Ovary (tissue), 9 donors: ENCODE data around the gene LHFPL6. TPM values are rescaled to one million over a fixed set of nuclear protein-coding genes. Genes with fewer than 3 reads are reported as not detected.

Experiments
- DNase-seq, 5 donors: peaks; one replicate each; pipeline ENCODE4 v3.0.0-alpha.2; 2019 to 2020
- H3K27ac ChIP-seq, 2 donors: fragments of 200-600 bp; one replicate each; pipeline versions ENCODE4 v1.5.1 to v1.8.0; 2019 to 2022
- H3K27me3 ChIP-seq: fragments of 200-600 bp; one replicate; pipeline ENCODE4 v1.8.0; 2022
- H3K36me3 ChIP-seq: fragments of 200-600 bp; sonication (generic); one replicate; pipeline ENCODE4 v1.5.1; 2019
- H3K4me1 ChIP-seq: one replicate; pipeline ENCODE4 v1.8.1; 2013; ENCODE audit warnings: mild to moderate bottlenecking, moderate library complexity; ENCODE audit not compliant: insufficient read depth
- H3K4me3 ChIP-seq: fragments of 200-600 bp; sonication (generic); one replicate; pipeline ENCODE4 v1.5.1; 2017
- H3K9me3 ChIP-seq, 2 donors: fragments of 200-600 bp in 1 of 2; sonication (generic) in 1 of 2; one replicate each; pipeline versions ENCODE4 v1.5.1 to v1.8.1; 2013 to 2019; ENCODE audit warnings: mild to moderate bottlenecking in 1 of 2, moderate library complexity in 1 of 2
- EP300 ChIP-seq: sonication (generic); formaldehyde crosslinking; IDR thresholded peaks from one replicate; pipeline ENCODE4 v1.6.1; 2017; ENCODE audit warnings: antibody characterized with exemption
- POLR2A ChIP-seq: fragments of 450-650 bp; IDR thresholded peaks from one replicate; pipeline ENCODE4 v1.6.1; 2017; ENCODE audit warnings: antibody characterized with exemption, mild to moderate bottlenecking, moderate library complexity
- WGBS, 3 donors: extraction: QIAGEN DNeasy Blood & Tissue Kit in 1 of 3; methylation state at CpG; one replicate each; pipeline versions ENCODE4 v1.1.5 to v1.1.7; 2013 to 2017; 5-methylcytosine and 5-hydroxymethylcytosine counted together
- intact Hi-C, 4 donors: fragments of 100-400 bp; cut with DNase I; formaldehyde crosslinking; loops; one replicate each; pipeline versions ENCODE4 v1.11.0 to v1.15.1; 2022 to 2023
- polyA plus RNA-seq, 2 donors: library from polyadenylated mRNA; stranded (reverse); fragments of 200-250 nt in 1 of 2; fragments of 350-450 nt in 1 of 2; fragmentation: Illumina TruSeq in 1 of 2; extraction: RNeasy Lipid Tissue Mini Kit (QIAGEN cat#74804) in 1 of 2; gene quantifications; one replicate each; pipeline ENCODE4 v1.2.3, GENCODE V29; 2013 to 2014
- total RNA-seq, 7 donors: library from RNA; depleted of rRNA in 2 of 7; stranded (reverse); fragments of >200 nt in 2 of 7; fragmentation: NEBNext Ultra II Directional in 3 of 7; extraction: Animal tissue kit (Norgen Biotek cat#: 25700) in 3 of 7; gene quantifications; one replicate each; pipeline versions ENCODE4 v1.1.0 to v1.2.4, GENCODE V29; 2016 to 2023
- TF ChIP-seq, protein P1 (sequence below), 3 donors: fragments of 450-650 bp in 2 of 3; fragments of 200-600 bp in 1 of 3; IDR thresholded peaks; one replicate each; pipeline versions ENCODE4 v1.5.1 to v1.8.0; 2016 to 2022; ENCODE audit warnings: antibody characterized with exemption in 3 of 3, mild to moderate bottlenecking in 1 of 3
- donor health status: DM: no; HTN: no; CAD: no; lungs with moderate emphysema.
- donor health status: DM: no; HTN: no; CAD: no.
- donor health status: Bipolar disorder and iron deficiency.
- donor health status: DM: yes; HTN: yes; CAD: no.
- donor health status: DM: no; HTN: no; CAD: no.
- donor health status: DM: yes; HTN: yes; CAD: no.

Gene LHFPL6
- total and polyA plus RNA-seq, 9 donors, result 19.7 to 136 (median 42.4) TPM

DNA sequence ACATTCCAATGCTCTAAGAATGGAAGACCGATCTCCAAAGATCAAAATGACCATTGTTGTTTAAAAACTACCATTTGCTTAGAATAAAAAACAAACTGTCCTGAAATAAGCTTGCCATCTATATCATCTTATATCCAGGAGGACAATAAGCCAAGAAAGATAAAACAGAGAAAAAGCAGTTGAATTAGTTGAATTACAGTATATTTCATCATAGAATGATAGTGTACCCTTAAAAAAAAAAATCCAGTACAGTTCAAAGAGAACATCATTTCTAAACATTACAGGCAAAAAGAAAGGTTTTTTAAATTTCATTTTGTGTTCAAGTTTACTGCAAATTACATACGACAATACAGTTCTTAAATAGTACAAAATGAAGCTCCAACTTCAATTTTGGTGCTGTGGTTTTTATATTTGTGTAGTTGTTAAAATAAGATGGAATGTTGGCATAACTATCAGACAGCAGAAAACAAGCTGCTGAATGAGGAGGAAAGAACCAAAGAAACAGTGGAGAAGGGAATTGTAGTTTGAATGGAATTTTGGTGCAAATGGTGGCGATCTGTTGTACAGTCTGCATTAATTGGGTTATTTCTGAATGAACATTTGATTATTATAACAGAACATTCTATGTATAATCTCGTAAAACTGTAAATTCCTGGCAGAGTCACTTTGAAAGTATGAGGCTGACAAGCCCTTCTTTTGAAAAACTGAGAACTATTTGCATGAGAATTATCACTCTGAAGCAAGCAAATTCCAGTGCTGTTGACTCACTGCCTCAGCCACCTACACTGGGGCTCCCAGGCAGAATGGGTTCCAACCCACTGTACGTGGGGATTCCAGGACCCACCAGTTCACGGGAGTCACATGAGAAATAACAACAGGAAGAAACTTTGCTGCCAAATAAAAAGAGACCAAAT, 37.7 kb downstream of the LHFPL6 start:
- DNase-seq, result peak in 1 of 5 donors; percentile 24
- no peaks in the 10 kb centered on the region for H3K9me3 ChIP-seq
- H3K27me3 ChIP-seq, result no peaks in the 10 kb centered on the region
- TF ChIP-seq, protein P1, sequence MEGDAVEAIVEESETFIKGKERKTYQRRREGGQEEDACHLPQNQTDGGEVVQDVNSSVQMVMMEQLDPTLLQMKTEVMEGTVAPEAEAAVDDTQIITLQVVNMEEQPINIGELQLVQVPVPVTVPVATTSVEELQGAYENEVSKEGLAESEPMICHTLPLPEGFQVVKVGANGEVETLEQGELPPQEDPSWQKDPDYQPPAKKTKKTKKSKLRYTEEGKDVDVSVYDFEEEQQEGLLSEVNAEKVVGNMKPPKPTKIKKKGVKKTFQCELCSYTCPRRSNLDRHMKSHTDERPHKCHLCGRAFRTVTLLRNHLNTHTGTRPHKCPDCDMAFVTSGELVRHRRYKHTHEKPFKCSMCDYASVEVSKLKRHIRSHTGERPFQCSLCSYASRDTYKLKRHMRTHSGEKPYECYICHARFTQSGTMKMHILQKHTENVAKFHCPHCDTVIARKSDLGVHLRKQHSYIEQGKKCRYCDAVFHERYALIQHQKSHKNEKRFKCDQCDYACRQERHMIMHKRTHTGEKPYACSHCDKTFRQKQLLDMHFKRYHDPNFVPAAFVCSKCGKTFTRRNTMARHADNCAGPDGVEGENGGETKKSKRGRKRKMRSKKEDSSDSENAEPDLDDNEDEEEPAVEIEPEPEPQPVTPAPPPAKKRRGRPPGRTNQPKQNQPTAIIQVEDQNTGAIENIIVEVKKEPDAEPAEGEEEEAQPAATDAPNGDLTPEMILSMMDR (IDR thresholded peaks at IDR 0.05), result no peak
- TF ChIP-seq EP300, result no peak
- no peak for TF ChIP-seq POLR2A
- H3K4me1 ChIP-seq, result peaks cover 8% of the 10 kb centered on the region
- no peaks in the 10 kb centered on the region for H3K36me3 ChIP-seq
- no peak overlapping the region for H3K27ac ChIP-seq
- no peak overlapping the region for H3K4me3 ChIP-seq
- WGBS, 3 donors, result 7 to 11% (median 8%) methylated on average over 6 of the region's 6 CpGs
- intact Hi-C loops, result no loop called here

DNA sequence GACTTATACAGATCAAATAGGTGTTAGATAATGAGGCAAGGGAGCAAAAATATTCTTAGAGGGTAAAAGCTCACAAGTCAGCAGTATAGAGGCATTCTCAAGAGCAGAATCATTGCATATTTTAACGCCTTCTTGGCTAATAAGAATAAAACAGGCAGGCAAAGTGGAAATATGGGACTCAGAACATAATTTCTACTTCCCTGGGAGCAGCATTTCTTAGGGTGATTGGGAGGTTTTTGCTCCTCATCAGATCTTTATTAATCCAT, 39.6 kb downstream of the LHFPL6 start:
- WGBS, 3 donors, result 50 to 54% (median 52%) methylated on average over 1 of the region's 1 CpG
- Histone ChIP-seq H3K4me1 (peaks cover 7% of the 10 kb centered on the region), H3K9me3 (no peaks in the 10 kb centered on the region), H3K27me3 (no peaks in the 10 kb centered on the region), H3K27ac (no peak overlapping the region), H3K4me3 (no peak overlapping the region), H3K36me3 (no peaks in the 10 kb centered on the region)
- intact Hi-C loops, result no loop called here
- no peak for TF ChIP-seq EP300
- no peak for DNase-seq

- Histone ChIP-seq H3K27ac (no peak overlapping the region), H3K9me3 (no peaks in the 10 kb centered on the region), H3K36me3 (no peaks in the 10 kb centered on the region), H3K27me3 (no peaks in the 10 kb centered on the region), H3K4me3 (no peak overlapping the region), H3K4me1 (peaks cover 7% of the 10 kb centered on the region)
- 46 to 94% (median 86%) methylated on average over 1 of the region's 1 CpG for WGBS, 3 donors
- DNase-seq, result no peak
- TF ChIP-seq, protein P1 (IDR thresholded peaks at IDR 0.05), result no peak
- TF ChIP-seq POLR2A, result no peak
- no peak for TF ChIP-seq EP300
- intact Hi-C loops, result no loop called here
These were observed 41.0 kb downstream of the LHFPL6 start for GRCh38 chr13:39561971-39562370.

DNA sequence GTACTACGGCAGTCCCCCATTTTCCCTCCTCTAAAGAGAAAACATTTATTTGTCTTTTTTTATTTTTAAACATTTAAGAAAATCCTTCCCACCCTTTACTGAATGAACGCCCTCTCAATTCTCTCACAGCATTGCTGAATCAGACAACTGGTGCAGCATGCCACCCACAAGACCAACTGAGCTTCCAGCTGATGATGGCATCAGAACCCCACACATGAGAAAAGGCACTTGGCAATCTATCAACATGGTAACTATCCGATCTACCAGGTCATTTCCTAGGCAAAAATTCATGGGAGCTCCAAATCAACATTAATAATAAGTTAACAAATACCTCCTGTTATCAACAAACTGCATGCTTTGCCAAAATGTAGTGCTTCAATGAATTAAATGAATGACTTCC, 43.1 kb downstream of the LHFPL6 start:
- Histone ChIP-seq H3K36me3 (no peaks in the 10 kb centered on the region), H3K9me3 (no peaks in the 10 kb centered on the region), H3K4me1 (peaks cover 7% of the 10 kb centered on the region), H3K4me3 (no peak overlapping the region), H3K27me3 (no peaks in the 10 kb centered on the region), H3K27ac (no peak overlapping the region)
- TF ChIP-seq POLR2A (no peak), EP300 (no peak)
- TF ChIP-seq, protein P1 (IDR thresholded peaks at IDR 0.05), result no peak
- intact Hi-C loops, result no loop called here
- DNase-seq, result no peak
- WGBS, 3 donors, result 93 to 98% (median 93%) methylated on average over 3 of the region's 3 CpGs

GRCh38 chr13:39557285-39557955, 45.6 kb downstream of the LHFPL6 start:
- 90 to 97% (median 92%) methylated on average over 12 of the region's 12 CpGs for WGBS, 3 donors
- H3K27ac ChIP-seq, result no peak overlapping the region
- no peaks in the 10 kb centered on the region for H3K9me3 ChIP-seq
- DNase-seq, result no peak
- no peaks in the 10 kb centered on the region for H3K36me3 ChIP-seq
- no peaks in the 10 kb centered on the region for H3K27me3 ChIP-seq
- no peak for TF ChIP-seq EP300
- TF ChIP-seq, protein P1 (IDR thresholded peaks at IDR 0.05), result no peak
- TF ChIP-seq POLR2A, result no peak
- intact Hi-C loops, result no loop called here
- H3K4me3 ChIP-seq, result no peak overlapping the region
- peaks cover 5% of the 10 kb centered on the region for H3K4me1 ChIP-seq
